GM23248 (cell line): ENCODE measurements around the gene ST3GAL3. TPM values are rescaled to one million over a fixed set of nuclear protein-coding genes. Genes with fewer than 3 reads are reported as not detected.

ENCODE experiments used
- DNase-seq: peaks from one replicate; pipeline ENCODE4 v3.0.0-alpha.2; 2015
- H2AFZ ChIP-seq: fragments of 200-600 bp; sonication (generic); 2 replicates; pipeline ENCODE4 v1.6.1; 2016; ENCODE audit warnings: antibody characterized with exemption
- H3F3A ChIP-seq: fragments of 200-600 bp; sonication (generic); 2 replicates; pipeline ENCODE4 v1.6.1; 2016; ENCODE audit warnings: mild to moderate bottlenecking, antibody characterized with exemption, mixed run types; ENCODE audit not compliant: insufficient read depth
- H3K27ac ChIP-seq: fragments of 200-600 bp; sonication (generic); 2 replicates; pipeline ENCODE4 v1.5.1; 2016; ENCODE audit warnings: mild to moderate bottlenecking
- H3K27me3 ChIP-seq: fragments of 200-600 bp; sonication (generic); replicated peaks from 2 replicates; pipeline ENCODE4 v1.6.1; 2016; ENCODE audit warnings: mild to moderate bottlenecking; ENCODE audit not compliant: insufficient read depth
- H3K36me3 ChIP-seq: fragments of 200-600 bp; sonication (generic); 2 replicates; pipeline ENCODE4 v1.6.1; 2016; ENCODE audit warnings: low read depth, mild to moderate bottlenecking
- H3K4me1 ChIP-seq: fragments of 200-600 bp; sonication (generic); 2 replicates; pipeline ENCODE4 v1.6.1; 2016; ENCODE audit warnings: mild to moderate bottlenecking; ENCODE audit not compliant: insufficient read depth
- H3K4me2 ChIP-seq: fragments of 200-600 bp; sonication (generic); one replicate; pipeline ENCODE4 v1.6.1; 2016; ENCODE audit warnings: mild to moderate bottlenecking; ENCODE audit not compliant: unreplicated experiment
- H3K4me3 ChIP-seq: fragments of 200-600 bp; sonication (generic); 2 replicates; pipeline ENCODE4 v1.5.1; 2016; ENCODE audit warnings: mild to moderate bottlenecking
- H3K79me2 ChIP-seq: fragments of 200-600 bp; sonication (generic); 2 replicates; pipeline ENCODE4 v1.6.1; 2016; ENCODE audit warnings: mild to moderate bottlenecking; ENCODE audit not compliant: insufficient read depth
- H3K9ac ChIP-seq: fragments of 200-600 bp; sonication (generic); 2 replicates; pipeline ENCODE4 v1.6.1; 2016; ENCODE audit warnings: mild to moderate bottlenecking
- H3K9me2 ChIP-seq: fragments of 200-600 bp; sonication (generic); 2 replicates; pipeline ENCODE4 v1.6.1; 2016; ENCODE audit warnings: mixed run types, mild to moderate bottlenecking, moderate library complexity; ENCODE audit not compliant: insufficient read depth
- H3K9me3 ChIP-seq: fragments of 200-600 bp; sonication (generic); one replicate; pipeline ENCODE4 v1.6.1; 2017; ENCODE audit warnings: low read depth
- H4K20me1 ChIP-seq: fragments of 200-600 bp; sonication (generic); 2 replicates; pipeline ENCODE4 v1.6.0; 2016; ENCODE audit not compliant: insufficient read depth
- EZH2 ChIP-seq: fragments of 200-600 bp; sonication (generic); IDR thresholded peaks from 2 replicates; pipeline ENCODE4 v1.6.1; 2018; ENCODE audit warnings: antibody characterized with exemption, mild to moderate bottlenecking; ENCODE audit not compliant: insufficient read depth, poor library complexity, severe bottlenecking
- EZH2phosphoT487 ChIP-seq: fragments of 200-600 bp; sonication (generic); IDR thresholded peaks from 2 replicates; pipeline ENCODE4 v1.6.1; 2018; ENCODE audit warnings: antibody characterized with exemption, moderate library complexity, mild to moderate bottlenecking, low read depth; ENCODE audit not compliant: insufficient read depth
- WGBS, 2 experiments: methylation state at CpG; one replicate each; pipeline ENCODE4 v1.1.6; 2015 to 2017; ENCODE audit warnings: low lambda C conversion rate in 2 of 2, low coverage in 1 of 2; ENCODE audit errors: missing lambda C conversion rate in 2 of 2; 5-methylcytosine and 5-hydroxymethylcytosine counted together
- in situ Hi-C: fragments of 300-500 bp; cut with MboI; formaldehyde crosslinking; loops from 2 replicates; pipeline ENCODE4 v1.15.0; 2020
- polyA plus RNA-seq: library from polyadenylated mRNA; unstranded; fragments of >200 nt; fragmentation: Nextera tagmentation; extraction: Ambion mirVana; gene quantifications from 2 replicates; pipeline ENCODE4 v1.2.1, GENCODE V29; 2016
- total RNA-seq: library from RNA; depleted of rRNA; stranded (reverse); fragments of >200 nt; shearing (Covaris generic); gene quantifications from 2 replicates; pipeline ENCODE4 v1.2.3, GENCODE V29; 2014

Gene ST3GAL3
- total and polyA plus RNA-seq, 2 experiments from 2014 or later, result 9.7 to 13.8 TPM

DNA sequence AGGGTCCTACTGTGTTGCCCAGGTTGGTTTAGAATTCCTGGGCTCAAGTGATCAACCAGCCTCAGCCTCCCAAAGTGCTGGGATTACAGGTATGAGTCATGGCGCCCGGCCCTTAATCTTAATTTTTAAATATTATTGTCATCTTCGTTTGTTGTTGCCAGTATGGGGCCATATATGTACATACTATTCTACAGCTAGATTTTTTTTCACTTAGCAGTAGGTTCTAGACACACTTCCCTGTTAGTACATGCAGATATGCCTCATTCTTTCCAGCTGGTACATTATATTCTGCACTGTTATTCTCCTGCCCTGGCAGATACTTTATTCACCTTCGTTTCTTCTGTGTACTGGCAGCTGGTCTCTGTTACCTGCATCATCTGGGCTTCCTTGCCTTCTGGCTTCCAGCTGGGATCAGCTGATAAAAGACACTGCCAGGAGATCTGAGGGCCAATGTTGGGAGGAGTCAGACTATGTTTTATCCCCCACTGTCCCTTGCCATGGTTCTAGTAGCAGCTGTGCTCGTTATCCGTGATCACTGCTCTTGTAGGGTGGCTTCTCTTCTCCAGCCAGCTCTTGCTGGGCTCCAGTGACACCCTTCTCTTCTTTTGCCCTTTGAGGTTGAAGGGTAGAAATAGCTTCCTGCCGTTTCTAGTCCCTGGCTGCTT is 24.7 kb downstream of the ST3GAL3 start:
- H3K4me1 ChIP-seq, result peaks cover 5% of the 10 kb centered on the region; the same call in 1 of the 2 replicates
- H3K4me2 ChIP-seq, result no peak overlapping the region
- H3K27ac ChIP-seq, result no peak overlapping the region
- H3K79me2 ChIP-seq, result peaks cover 58% of the 10 kb centered on the region
- H4K20me1 ChIP-seq, result no peaks in the 10 kb centered on the region
- no peaks in the 10 kb centered on the region for H3K27me3 ChIP-seq
- no peak overlapping the region for H3K9ac ChIP-seq
- 0 out of 2 replicates have a peak, but pooled peaks cover 5% of the 10 kb centered on the region for H3K36me3 ChIP-seq
- no peaks in the 10 kb centered on the region for H3K9me2 ChIP-seq
- H2AFZ ChIP-seq, result no peak overlapping the region
- whole genome bisulfite sequencing, 2 experiments, result 53 to 58% methylated on average over 7 of the region's 7 CpGs
- no peaks in the 10 kb centered on the region for H3F3A ChIP-seq
- TF ChIP-seq EZH2phosphoT487, result no peak
- TF ChIP-seq EZH2, result no peak
- DNase-seq, result no peak
- H3K4me3 ChIP-seq, result no peak overlapping the region
- no peaks in the 10 kb centered on the region for H3K9me3 ChIP-seq
- in situ Hi-C loops, result no loop called here

GRCh38 chr1:43736819-43737218 is 29.5 kb downstream of the ST3GAL3 start:
- WGBS, 2 experiments, result 98 to 99% methylated on average over 2 of the region's 2 CpGs
- no peak for DNase-seq

DNA sequence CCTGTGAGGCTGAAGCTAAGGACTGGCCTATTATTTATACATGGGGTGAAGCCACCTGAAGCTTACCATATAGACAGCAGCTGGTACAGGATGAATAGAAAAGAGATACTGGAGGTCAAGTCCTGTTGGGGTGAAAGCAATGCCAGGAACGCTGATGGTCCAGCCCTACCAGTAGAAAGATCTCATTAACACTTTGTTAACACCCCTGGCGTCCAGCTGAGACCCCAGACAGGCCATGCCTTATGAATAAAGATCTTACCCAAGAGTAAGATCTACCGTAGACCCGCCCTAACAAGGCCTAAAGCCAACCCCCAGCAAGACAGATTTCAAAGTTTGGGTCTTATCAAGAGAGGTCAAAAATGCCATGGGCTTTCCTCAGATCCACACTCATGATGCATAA is 34.7 kb downstream of the ST3GAL3 start:
- Histone ChIP-seq H3K4me2 (no peak overlapping the region), H3K27me3 (no peaks in the 10 kb centered on the region), H3K9ac (no peak overlapping the region), H3F3A (no peaks in the 10 kb centered on the region), H3K36me3 (no peaks in the 10 kb centered on the region; the same call in 1 of the 2 replicates), H4K20me1 (no peaks in the 10 kb centered on the region), H3K4me3 (no peak overlapping the region), H3K79me2 (peaks cover 19% of the 10 kb centered on the region), H3K9me2 (no peaks in the 10 kb centered on the region), H3K4me1 (no peaks in the 10 kb centered on the region), H3K27ac (no peak overlapping the region), H2AFZ (no peak overlapping the region), H3K9me3 (no peaks in the 10 kb centered on the region)
- no peak for DNase-seq
- WGBS, 2 experiments, result 95 to 97% methylated on average over 4 of the region's 4 CpGs
- TF ChIP-seq EZH2 (no peak), EZH2phosphoT487 (no peak)
- in situ Hi-C loops, result no loop called here

More at GRCh38 chr1:43736819-43737218, 29.5 kb downstream of the ST3GAL3 start:
- Histone ChIP-seq H3K79me2 (peaks cover 50% of the 10 kb centered on the region), H3K4me3 (no peak overlapping the region), H2AFZ (no peak overlapping the region), H3K4me1 (no peaks in the 10 kb centered on the region), H3F3A (no peaks in the 10 kb centered on the region), H3K9me3 (no peaks in the 10 kb centered on the region), H3K27ac (no peak overlapping the region), H3K9ac (no peak overlapping the region), H3K36me3 (no peaks in the 10 kb centered on the region; the same call in 1 of the 2 replicates), H3K4me2 (no peak overlapping the region), H3K9me2 (no peaks in the 10 kb centered on the region), H3K27me3 (no peaks in the 10 kb centered on the region), H4K20me1 (no peaks in the 10 kb centered on the region)
- in situ Hi-C loops, result no loop called here
- TF ChIP-seq EZH2, result no peak
- no peak for TF ChIP-seq EZH2phosphoT487

GRCh38 chr1:43743206-43743605 is 35.9 kb downstream of the ST3GAL3 start:
- in situ Hi-C loops, result no loop called here
- no peak overlapping the region for H3K4me3 ChIP-seq

More at GRCh38 chr1:43743206-43743605, 35.9 kb downstream of the ST3GAL3 start:
- H3K9ac ChIP-seq, result no peak overlapping the region
- H3K79me2 ChIP-seq, result peaks cover 18% of the 10 kb centered on the region
- whole genome bisulfite sequencing, 2 experiments, result 94 to 100% methylated on average over 1 of the region's 1 CpG
- no peak overlapping the region for H3K4me2 ChIP-seq
- H3K9me2 ChIP-seq, result no peaks in the 10 kb centered on the region
- TF ChIP-seq EZH2 (no peak), EZH2phosphoT487 (no peak)
- H3K4me1 ChIP-seq, result no peaks in the 10 kb centered on the region
- no peaks in the 10 kb centered on the region for H3F3A ChIP-seq
- no peaks in the 10 kb centered on the region for H3K27me3 ChIP-seq
- no peaks in the 10 kb centered on the region for H3K9me3 ChIP-seq
- DNase-seq, result no peak
- H4K20me1 ChIP-seq, result no peaks in the 10 kb centered on the region
- no peak overlapping the region for H2AFZ ChIP-seq
- H3K36me3 ChIP-seq, result no peaks in the 10 kb centered on the region; the same call in 1 of the 2 replicates
- H3K27ac ChIP-seq, result no peak overlapping the region
